HEK293T (cell line): ENCODE results near the gene FUZ.

Source experiments
- ARNT ChIP-seq: fragments of 450-650 bp; IDR thresholded peaks from 2 replicates; pipeline ENCODE4 v1.6.1; 2017; ENCODE audit warnings: mild to moderate bottlenecking
- ELF4 ChIP-seq: fragments of 450-650 bp; IDR thresholded peaks from 2 replicates; pipeline ENCODE4 v1.6.1; 2017; ENCODE audit warnings: antibody characterized with exemption
- FOXM1 ChIP-seq: fragments of 450-650 bp; IDR thresholded peaks from 2 replicates; pipeline ENCODE4 v1.6.1; 2017; ENCODE audit warnings: mild to moderate bottlenecking, borderline replicate concordance

GRCh38 chr19:49799271-49799797 lies 13.8 kb downstream of the FUZ start:
- TF ChIP-seq ELF4 (no peak), FOXM1 (no peak), ARNT (no peak)
